Astrocyte of the spinal cord (primary cell): ENCODE data around the gene RREB1.
A peak's percentile ranks its signal among the peaks of the same experiment; 100 is the strongest.

Experiments
- DNase-seq: peaks from one replicate; pipeline ENCODE4 v3.0.0; 2011; ENCODE audit warnings: low read depth, low spot score
- H3K4me3 ChIP-seq: 2 replicates; pipeline ENCODE4 v1.5.1; 2011; ENCODE audit warnings: low read depth, mild to moderate bottlenecking, low read length, moderate library complexity
- in situ Hi-C: cut with HindIII; loops from 2 replicates; pipeline ENCODE4 v1.10.0; 2017; ENCODE audit warnings: low sequenced_read_pairs
- TF ChIP-seq, protein P1 (sequence below): IDR thresholded peaks from 2 replicates; pipeline ENCODE4 v1.5.1; 2012; ENCODE audit warnings: low read depth, mild to moderate bottlenecking, low read length, inconsistent platforms

The RREB1 gene

DNA sequence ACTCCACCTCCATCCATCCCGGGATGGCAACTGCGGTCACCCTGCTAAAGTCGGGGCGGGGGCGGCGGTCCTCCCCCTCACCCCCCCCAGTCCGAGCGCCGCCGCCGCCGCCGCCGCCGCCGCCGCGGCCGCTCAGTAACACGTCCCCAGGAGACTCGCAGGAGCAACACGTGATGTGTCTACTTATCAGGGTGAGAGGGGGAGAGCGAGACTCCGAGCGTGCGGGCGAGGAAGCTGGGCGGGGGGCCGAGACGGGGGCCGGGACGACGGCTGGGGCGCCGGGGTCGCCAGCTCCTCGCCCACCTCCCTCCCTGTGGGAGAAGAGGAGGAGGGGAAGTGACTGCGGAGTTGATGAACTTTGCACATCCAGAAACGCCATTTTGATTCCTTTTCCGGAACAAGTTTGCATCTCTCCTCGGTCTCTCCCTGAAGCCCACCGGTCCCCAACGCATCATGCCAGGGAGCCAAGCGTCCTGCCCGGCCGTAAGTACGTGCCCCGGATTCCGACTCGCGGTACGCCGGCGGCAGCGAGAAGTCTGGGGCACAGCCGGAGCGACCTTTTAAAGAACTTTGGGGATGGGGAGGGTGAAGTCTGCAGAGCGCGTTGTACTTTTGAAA lies at the start of gene RREB1:
Gene RREB1 (plus strand): TSS at position 384 of the 618 bp plus-strand sequence. CDS start 73,951 bp downstream, outside the sequence.
- TF ChIP-seq, protein P1, sequence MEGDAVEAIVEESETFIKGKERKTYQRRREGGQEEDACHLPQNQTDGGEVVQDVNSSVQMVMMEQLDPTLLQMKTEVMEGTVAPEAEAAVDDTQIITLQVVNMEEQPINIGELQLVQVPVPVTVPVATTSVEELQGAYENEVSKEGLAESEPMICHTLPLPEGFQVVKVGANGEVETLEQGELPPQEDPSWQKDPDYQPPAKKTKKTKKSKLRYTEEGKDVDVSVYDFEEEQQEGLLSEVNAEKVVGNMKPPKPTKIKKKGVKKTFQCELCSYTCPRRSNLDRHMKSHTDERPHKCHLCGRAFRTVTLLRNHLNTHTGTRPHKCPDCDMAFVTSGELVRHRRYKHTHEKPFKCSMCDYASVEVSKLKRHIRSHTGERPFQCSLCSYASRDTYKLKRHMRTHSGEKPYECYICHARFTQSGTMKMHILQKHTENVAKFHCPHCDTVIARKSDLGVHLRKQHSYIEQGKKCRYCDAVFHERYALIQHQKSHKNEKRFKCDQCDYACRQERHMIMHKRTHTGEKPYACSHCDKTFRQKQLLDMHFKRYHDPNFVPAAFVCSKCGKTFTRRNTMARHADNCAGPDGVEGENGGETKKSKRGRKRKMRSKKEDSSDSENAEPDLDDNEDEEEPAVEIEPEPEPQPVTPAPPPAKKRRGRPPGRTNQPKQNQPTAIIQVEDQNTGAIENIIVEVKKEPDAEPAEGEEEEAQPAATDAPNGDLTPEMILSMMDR: no peak
- peak; percentile 63 for DNase-seq
- in situ Hi-C loops: no loop called here
- H3K4me3 ChIP-seq: peak within 1 kb of the TSS; percentile 94

DNA sequence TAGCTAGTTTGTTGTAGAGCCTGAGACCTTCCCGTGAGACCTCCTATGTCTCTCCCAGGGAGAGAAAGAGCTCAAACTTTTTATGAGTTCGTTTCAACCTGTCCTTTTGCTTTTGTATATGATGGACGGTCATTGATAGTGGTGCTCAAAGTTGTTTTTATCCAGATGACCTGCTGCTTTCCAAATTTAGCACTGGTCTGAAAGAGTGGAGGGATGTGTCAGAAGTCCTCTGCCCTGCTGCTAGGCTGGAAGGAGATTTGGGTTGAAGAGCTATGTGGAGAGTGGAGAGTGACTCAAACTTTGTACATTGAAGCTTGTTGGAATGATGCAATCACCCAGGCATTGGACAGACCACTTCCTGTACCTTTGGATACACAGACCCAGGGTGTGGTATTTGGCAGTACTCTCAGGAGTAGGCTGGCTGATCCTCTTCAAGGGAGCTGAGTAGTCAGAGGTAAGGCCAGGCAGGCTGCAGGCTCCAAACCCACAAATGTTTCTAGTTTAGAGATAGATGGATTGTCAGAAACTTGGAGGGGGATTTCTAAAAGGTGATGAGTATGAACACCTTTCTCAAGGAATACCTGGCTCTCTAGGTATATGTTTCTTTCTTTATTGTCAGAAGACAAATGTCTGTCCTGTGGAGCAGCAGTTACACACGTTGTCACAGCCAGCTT lies 49.4 kb upstream of the RREB1 start:
- H3K4me3 ChIP-seq: no peak overlapping the region
- TF ChIP-seq, protein P1: no peak
- in situ Hi-C loops: no loop called here
- peak; percentile 96 for DNase-seq

DNA sequence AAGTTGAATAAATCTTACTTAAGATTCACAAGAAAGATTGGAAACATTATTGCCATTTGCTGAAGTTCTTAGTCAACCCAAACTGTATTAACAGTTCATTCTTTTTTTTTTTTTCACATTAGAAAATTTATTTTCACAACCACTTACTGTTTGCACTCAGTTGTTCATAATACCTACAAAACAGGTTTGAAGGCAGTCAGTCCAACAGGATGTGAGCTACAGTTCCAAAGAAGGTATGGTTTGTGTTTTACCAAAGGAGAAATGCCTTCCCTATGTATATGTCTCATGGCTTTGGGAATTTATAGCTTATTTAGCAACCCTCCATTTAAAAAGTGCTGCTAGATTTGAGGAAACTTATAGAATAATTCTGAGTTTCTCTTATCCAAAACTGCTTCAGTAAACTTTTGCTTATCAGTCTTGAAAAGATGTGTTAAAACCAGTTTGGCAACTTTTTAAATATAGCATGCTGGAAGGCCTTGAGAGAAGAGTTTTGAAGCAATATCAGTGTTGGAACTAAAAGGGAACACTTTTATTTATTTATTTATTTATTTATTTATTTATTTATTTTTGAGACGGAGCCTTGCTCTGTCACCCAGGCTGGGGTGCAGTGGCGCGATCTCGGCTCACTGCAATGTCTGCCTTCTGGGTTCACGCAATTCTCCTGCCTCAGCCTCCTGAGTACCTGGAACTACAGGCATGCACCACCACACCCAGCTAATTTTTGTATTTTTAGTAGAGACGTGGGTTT lies 46.8 kb upstream of the RREB1 start:
- in situ Hi-C loops: no loop called here
- TF ChIP-seq, protein P1: no peak
- H3K4me3 ChIP-seq: no peak overlapping the region
- DNase-seq: no peak

DNA sequence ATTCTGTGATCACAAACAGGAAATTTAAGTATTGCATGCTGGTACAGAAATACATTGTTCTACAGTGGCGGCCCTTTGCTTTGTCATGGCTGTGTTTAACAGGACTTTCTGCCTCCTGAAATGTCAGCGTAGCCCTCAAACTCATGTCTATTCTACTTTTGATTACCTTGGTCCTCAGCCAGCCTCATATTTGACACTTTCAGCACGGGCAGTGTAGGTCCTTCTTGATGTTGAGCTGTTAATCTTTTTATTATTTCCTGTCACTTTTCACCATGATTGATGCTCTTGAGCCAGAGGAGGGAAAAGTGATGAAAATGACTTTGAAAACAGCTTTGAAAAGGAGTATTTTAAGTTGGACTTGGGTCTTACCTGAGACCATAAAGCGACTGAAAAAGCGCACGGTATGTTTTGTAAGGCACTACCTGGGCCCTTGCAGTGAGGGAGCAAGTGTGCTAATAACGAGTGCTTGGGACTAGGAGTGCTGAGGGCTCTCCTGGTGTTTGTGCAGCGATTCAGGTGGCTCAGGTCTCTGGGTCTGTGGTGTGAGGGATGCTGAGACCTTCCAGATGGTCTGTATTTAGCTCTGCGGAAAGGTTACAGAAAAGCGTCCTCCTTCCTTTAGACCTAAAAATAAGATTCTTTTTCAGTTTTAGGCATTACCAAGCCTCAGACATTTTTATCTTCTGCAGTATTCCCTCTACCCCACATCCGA lies 45.2 kb upstream of the RREB1 start:
- DNase-seq: no peak
- TF ChIP-seq, protein P1: no peak
- in situ Hi-C loops: no loop called here
- H3K4me3 ChIP-seq: no peak overlapping the region

DNA sequence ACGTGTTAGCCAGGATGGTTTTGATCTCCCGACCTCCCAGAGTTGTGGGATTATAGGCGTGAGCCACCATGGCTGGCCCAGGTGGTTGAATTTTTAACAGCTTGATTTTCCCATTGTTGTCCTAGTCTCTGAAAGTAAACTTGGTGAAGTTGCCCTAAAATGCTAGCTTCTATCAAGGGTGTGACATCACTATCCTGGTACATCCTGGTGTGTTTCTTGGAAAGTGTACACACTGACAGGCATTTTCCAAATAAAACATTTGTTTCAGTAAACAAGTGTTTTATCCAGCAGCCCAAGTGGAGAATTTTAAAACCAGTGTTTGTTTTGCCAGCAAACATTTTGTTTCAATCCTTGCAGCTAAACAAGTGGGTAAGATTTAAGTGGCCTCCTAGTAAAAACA lies 40.5 kb upstream of the RREB1 start:
- in situ Hi-C loops: no loop called here
- H3K4me3 ChIP-seq: no peak overlapping the region
- TF ChIP-seq, protein P1: no peak
- no peak for DNase-seq

DNA sequence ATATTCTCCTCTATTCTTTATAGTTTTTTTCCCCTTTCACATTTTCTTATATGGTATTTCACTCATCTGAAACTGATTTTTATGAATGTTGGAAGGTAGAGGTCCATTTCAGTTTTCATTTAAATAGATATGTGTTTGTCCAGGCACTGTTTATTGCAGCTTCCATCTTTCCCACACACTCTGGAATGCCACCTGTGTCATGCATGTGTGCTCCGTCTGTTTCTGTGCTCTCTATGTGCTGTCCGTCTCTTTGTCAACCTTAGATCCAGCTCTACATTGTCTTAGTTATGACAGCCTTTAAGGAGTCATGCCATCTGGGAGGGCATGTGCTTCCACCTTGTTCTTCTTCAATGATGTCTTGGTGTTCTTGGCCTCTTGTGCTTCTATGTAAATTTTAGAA lies 36.4 kb upstream of the RREB1 start:
- in situ Hi-C loops: no loop called here
- DNase-seq: no peak
- H3K4me3 ChIP-seq: no peak overlapping the region
- TF ChIP-seq, protein P1: no peak
